Cardiac fibroblast (primary cell): Measurements from ENCODE around the gene ZNF385B.

Source experiments
- DNase-seq, 2 donors: peaks; one replicate each; pipeline versions ENCODE4 v3.0.0 to v3.0.0-alpha.2; 2010; ENCODE audit warnings: low read depth in 2 of 2
- H3K4me3 ChIP-seq, 2 donors: replicated peaks in 1 of 2; 1 replicate in 1 of 2; 2 replicates in 1 of 2; pipeline ENCODE4 v1.5.1; 2011; ENCODE audit warnings: low read depth in 2 of 2, low read length in 2 of 2, mild to moderate bottlenecking in 2 of 2, moderate library complexity in 1 of 2
- CTCF ChIP-seq: IDR thresholded peaks from one replicate; pipeline ENCODE4 v1.5.1; 2011; ENCODE audit warnings: low read depth, mild to moderate bottlenecking, low read length, inconsistent platforms

The ZNF385B gene

GRCh38 chr2:179565807-179566206 is 295.6 kb downstream of the ZNF385B start:
- no peak for TF ChIP-seq CTCF
- no peak for DNase-seq
- no peak overlapping the region for H3K4me3 ChIP-seq

DNA sequence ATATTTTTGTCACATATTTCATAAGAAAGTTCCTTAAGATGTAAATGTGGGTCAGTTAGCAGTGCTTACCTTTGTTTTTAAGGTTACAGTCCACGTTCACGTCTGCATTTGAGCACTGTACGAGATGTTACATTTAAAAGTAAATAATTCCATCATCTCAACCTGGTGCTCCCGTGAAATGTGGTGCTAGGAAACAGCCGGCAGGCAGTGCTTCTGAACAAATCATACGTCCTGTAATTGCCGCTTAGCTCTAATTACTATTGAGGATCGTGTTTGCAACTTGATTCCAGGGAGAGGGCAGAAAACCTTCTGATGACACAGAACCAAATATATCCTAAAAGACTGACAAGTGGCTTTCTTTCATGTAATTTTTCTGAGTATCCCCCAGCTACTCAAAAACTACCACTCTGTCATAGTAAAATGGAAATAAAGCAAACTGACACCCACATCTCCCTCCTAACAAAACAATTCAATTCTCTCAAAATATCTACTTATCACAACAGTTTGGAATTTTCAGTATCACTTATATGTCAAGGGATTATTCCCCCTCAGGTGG is 299.0 kb downstream of the ZNF385B start:
- TF ChIP-seq CTCF: no peak
- DNase-seq: no peak
- H3K4me3 ChIP-seq: no peak overlapping the region

DNA sequence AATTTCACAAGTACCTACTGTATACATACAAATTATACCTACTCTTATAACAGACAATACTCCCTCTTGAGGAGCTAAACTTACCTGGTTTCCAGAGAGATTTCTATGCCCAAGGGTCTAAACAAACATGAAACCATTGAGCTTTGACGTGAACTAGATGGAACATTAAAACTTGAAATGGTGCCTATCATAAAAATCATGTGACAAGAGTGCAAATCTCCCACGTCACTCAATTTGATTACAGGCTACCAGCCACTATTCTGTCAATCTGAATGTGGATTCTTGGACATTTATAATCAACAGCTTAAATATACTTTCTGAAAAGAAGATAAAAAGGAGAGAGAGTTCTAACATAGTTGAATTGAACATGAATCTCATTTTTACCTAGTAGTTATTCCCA is 299.7 kb downstream of the ZNF385B start:
- no peak for TF ChIP-seq CTCF
- no peak overlapping the region for H3K4me3 ChIP-seq
- no peak for DNase-seq

GRCh38 chr2:179560257-179560735 is 301.1 kb downstream of the ZNF385B start:
- no peak for DNase-seq
- no peak for TF ChIP-seq CTCF
- no peak overlapping the region for H3K4me3 ChIP-seq

DNA sequence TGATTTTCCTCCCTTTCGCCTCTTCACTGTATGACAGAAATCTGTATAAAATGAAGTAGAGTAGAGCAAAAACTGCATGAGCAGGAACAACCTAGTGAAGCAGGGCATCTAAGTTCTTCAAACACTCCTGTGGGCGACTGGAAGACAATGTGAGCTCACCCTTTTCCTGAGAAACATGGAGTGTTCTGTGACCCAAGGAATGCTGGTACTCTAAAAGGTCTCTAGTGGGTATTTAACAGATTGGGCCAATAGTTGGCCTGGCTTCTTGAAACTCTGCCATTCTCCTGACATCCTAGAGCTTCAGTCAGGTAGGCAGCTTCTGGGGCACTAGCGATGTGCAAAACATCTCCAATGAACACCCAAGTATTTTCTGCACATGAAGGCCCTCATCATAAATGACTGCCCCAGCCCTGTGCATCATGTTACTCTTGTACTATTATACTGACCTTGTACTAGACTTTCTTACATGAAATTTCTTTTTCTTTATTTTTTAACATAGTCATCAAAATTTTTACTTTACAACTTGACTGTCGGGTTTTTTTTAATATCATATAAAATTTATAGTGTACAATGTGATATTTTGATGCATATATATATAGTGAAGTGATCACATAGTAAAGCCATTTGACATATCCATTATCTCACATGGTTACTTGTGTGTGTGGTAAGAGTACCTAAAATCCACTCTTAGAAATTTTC is 302.2 kb downstream of the ZNF385B start:
- no peak overlapping the region for H3K4me3 ChIP-seq
- TF ChIP-seq CTCF: no peak
- DNase-seq: no peak

GRCh38 chr2:179558010-179558934 is 303.1 kb downstream of the ZNF385B start:
- no peak for TF ChIP-seq CTCF
- DNase-seq: no peak
- H3K4me3 ChIP-seq: no peak overlapping the region
